ENCODE results near the gene RNF141.

DNA sequence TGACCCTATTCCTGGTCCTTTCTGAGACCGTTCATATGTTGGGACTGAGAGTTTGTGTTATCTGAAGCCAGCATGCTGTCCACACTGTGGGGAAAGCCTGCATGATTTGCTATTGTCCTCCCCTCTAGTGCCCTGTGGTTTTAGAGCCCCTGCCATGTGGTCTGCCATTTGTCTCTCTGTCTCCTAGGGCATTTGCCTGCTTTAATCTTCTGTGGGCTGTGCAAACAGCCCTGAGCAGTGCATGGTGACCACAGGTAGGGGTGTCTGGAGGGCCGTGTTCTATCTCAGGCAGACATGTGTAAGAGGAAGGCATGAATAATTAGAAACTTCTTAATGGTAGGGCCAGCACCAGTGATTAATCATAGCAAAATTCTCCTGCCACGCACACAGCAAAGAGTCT lies 62.9 kb downstream of the RNF141 start:
- TF ChIP-seq POLR2A (IDR thresholded peaks at IDR 0.05) (no peak), EP300 (IDR thresholded peaks at IDR 0.05) (no peak)
- TF ChIP-seq, protein P1, sequence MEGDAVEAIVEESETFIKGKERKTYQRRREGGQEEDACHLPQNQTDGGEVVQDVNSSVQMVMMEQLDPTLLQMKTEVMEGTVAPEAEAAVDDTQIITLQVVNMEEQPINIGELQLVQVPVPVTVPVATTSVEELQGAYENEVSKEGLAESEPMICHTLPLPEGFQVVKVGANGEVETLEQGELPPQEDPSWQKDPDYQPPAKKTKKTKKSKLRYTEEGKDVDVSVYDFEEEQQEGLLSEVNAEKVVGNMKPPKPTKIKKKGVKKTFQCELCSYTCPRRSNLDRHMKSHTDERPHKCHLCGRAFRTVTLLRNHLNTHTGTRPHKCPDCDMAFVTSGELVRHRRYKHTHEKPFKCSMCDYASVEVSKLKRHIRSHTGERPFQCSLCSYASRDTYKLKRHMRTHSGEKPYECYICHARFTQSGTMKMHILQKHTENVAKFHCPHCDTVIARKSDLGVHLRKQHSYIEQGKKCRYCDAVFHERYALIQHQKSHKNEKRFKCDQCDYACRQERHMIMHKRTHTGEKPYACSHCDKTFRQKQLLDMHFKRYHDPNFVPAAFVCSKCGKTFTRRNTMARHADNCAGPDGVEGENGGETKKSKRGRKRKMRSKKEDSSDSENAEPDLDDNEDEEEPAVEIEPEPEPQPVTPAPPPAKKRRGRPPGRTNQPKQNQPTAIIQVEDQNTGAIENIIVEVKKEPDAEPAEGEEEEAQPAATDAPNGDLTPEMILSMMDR (IDR thresholded peaks at IDR 0.05) = no peak

Data from ovary (tissue), 3 donors.